ENCODE measurements around the gene UBL5.
"Not testable (repeated sequence)": the region's sequence is repeated elsewhere in the genome, so short reads cannot be mapped to it uniquely, and the experiment has no call there.

UBL5 gene

DNA sequence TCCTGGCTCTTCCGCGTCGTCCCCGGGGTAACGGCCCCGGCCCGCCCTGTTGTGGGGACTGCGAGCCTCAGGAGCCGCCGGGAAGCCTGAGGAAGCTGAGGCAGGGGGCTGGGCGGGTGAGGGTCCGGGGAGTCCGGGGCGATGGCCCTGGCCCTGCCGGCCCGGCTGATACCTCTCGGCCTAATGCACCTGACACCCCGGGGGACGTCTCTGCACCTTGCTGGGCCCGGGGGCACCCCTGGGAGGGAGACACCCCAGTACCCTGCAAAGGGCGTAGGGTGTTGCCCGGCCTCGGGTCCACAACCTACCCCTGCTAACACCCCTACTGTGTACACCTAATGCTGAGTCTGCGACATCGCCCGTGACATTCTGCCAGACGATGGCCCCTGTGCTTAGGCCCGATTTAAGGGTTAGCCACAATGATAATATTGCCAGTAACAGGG lies 7.8 kb downstream of the UBL5 start:
- peak overlapping the region in 4 of 5 donors; percentile 68 to 87 (median 76) for H3K9ac ChIP-seq (ENCODE audit: low read length in 5 of 5)
- no peaks in the 10 kb centered on the region for H3K27me3 ChIP-seq (ENCODE audit: control insufficient read depth in 5 of 5, insufficient read depth in 4 of 5, low read length in 5 of 5)
- peak overlapping the region; percentile 76 to 90 (median 82) for H3K4me3 ChIP-seq (ENCODE audit: low read depth in 1 of 5, low read length in 5 of 5)
- no peaks in the 10 kb centered on the region for H3K9me3 ChIP-seq (ENCODE audit: control insufficient read depth in 5 of 5, low read length in 5 of 5)
- H3K27ac ChIP-seq (ENCODE audit: low read depth, low read length): no peak overlapping the region
- H3K4me1 ChIP-seq (ENCODE audit: control insufficient read depth in 5 of 5, insufficient read depth in 5 of 5, low read length in 5 of 5): peaks cover 3 to 28% (median 20%) of the 10 kb centered on the region in 5 donors
- H3K36me3 ChIP-seq (ENCODE audit: control insufficient read depth in 5 of 5, insufficient read depth in 5 of 5, low read length in 5 of 5): peaks cover 0 to 26% (median 17%) of the 10 kb centered on the region in 5 donors

DNA sequence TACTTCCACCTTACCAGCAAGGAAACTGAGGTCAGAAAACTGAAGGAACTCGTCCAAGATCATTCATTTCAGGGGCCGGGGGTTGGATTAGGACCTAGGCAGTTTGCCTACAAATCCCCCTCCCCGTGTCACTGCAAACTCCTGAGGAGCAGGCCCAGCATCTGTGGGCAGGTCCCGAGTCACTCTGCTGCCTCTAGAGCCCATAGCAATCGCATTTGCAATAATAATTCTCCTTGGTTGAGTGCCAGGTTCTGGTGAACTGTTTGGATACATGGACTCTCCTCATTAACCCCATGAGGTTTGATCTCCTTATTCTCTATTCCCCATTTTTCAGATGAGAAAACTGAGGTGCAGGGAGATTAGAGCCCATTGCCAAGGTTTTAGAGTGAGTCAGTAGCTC lies 8.3 kb downstream of the UBL5 start:
- Histone ChIP-seq H3K4me1 (ENCODE audit: control insufficient read depth in 5 of 5, insufficient read depth in 5 of 5, low read length in 5 of 5) (peaks cover 3 to 28% (median 20%) of the 10 kb centered on the region in 5 donors), H3K27me3 (ENCODE audit: control insufficient read depth in 5 of 5, insufficient read depth in 4 of 5, low read length in 5 of 5) (no peaks in the 10 kb centered on the region), H3K27ac (ENCODE audit: low read depth, low read length) (no peak overlapping the region), H3K9ac (ENCODE audit: low read length in 5 of 5) (peak overlapping the region in 4 of 5 donors; percentile 68 to 87 (median 76)), H3K36me3 (ENCODE audit: control insufficient read depth in 5 of 5, insufficient read depth in 5 of 5, low read length in 5 of 5) (peaks cover 0 to 31% (median 21%) of the 10 kb centered on the region in 5 donors), H3K4me3 (ENCODE audit: low read depth in 1 of 5, low read length in 5 of 5) (peak overlapping the region; percentile 76 to 90 (median 82)), H3K9me3 (ENCODE audit: control insufficient read depth in 5 of 5, low read length in 5 of 5) (no peaks in the 10 kb centered on the region)

DNA sequence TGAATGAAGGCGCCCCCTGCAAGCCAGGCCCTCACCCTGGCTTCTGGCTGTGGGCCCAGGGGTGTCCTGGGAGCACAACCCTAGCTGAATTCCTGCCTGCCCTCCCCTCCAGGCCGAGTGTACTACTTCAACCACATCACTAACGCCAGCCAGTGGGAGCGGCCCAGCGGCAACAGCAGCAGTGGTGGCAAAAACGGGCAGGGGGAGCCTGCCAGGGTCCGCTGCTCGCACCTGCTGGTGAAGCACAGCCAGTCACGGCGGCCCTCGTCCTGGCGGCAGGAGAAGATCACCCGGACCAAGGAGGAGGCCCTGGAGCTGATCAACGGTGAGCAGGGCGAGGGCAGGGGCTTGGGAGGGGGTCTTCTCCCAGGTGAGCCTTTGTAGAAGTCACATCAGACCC lies 10.6 kb downstream of the UBL5 start:
- no peaks in the 10 kb centered on the region for H3K27me3 ChIP-seq (ENCODE audit: control insufficient read depth in 5 of 5, insufficient read depth in 4 of 5, low read length in 5 of 5)
- peaks cover 3 to 41% (median 33%) of the 10 kb centered on the region in 5 donors for H3K4me1 ChIP-seq (ENCODE audit: control insufficient read depth in 5 of 5, insufficient read depth in 5 of 5, low read length in 5 of 5)
- peaks cover 0 to 2% (median 0%) of the 10 kb centered on the region in 5 donors for H3K9me3 ChIP-seq (ENCODE audit: control insufficient read depth in 5 of 5, low read length in 5 of 5)
- no peak overlapping the region for H3K9ac ChIP-seq (ENCODE audit: low read length in 5 of 5)
- no peak overlapping the region for H3K4me3 ChIP-seq (ENCODE audit: low read depth in 1 of 5, low read length in 5 of 5)
- peaks cover 0 to 54% (median 43%) of the 10 kb centered on the region in 5 donors for H3K36me3 ChIP-seq (ENCODE audit: control insufficient read depth in 5 of 5, insufficient read depth in 5 of 5, low read length in 5 of 5)
- no peak overlapping the region for H3K27ac ChIP-seq (ENCODE audit: low read depth, low read length)

GRCh38 chr19:9839415-9839814 lies 11.7 kb downstream of the UBL5 start:
- Histone ChIP-seq H3K9me3 (ENCODE audit: control insufficient read depth in 5 of 5, low read length in 5 of 5) (peaks cover 0 to 6% (median 0%) of the 10 kb centered on the region in 5 donors), H3K9ac (ENCODE audit: low read length in 5 of 5) (no peak overlapping the region), H3K36me3 (ENCODE audit: control insufficient read depth in 5 of 5, insufficient read depth in 5 of 5, low read length in 5 of 5) (peaks cover 0 to 65% (median 52%) of the 10 kb centered on the region in 5 donors), H3K4me3 (ENCODE audit: low read depth in 1 of 5, low read length in 5 of 5) (no peak overlapping the region), H3K4me1 (ENCODE audit: control insufficient read depth in 5 of 5, insufficient read depth in 5 of 5, low read length in 5 of 5) (peaks cover 3 to 43% (median 33%) of the 10 kb centered on the region in 5 donors), H3K27ac (ENCODE audit: low read depth, low read length) (no peak overlapping the region), H3K27me3 (ENCODE audit: control insufficient read depth in 5 of 5, insufficient read depth in 4 of 5, low read length in 5 of 5) (no peaks in the 10 kb centered on the region)

DNA sequence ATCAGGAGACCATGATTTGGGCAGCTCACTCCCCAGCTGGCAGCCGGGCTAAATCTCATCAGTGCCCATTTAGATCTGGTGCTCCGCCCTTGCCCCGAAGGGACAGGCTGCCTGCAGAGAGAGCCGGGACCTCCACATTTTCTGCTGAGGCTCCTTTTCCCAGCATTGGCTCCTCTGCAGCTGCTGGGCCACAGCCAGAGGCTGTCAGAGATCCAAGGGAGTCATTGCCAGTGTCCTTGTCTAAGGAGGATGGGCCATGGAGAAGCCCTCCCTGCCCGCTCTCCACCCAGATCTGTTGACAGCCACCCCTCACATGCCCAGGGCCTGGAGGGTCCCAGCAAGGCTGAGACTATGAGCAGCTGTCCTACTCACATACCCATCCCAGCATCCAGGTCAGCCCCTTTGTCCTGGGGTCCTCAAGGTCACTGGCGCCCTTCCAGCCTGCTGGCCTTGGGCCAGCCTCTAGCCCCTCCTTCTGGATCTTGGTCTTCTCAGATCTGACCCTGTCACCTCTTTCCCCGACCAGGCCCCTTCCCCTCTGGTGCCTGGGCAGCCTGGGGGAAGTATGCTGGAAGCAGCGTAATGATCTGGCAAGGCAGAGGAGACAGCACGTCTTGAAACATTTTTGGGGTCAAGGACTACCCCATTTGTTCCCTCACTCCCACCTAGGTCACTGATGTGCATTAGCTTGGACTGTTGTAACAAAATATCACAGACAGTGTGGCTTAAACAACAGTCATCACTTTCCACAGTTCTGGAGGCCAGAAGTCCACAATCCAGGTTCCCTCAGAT lies 15.3 kb downstream of the UBL5 start:
- Histone ChIP-seq H3K9me3 (ENCODE audit: control insufficient read depth in 5 of 5, low read length in 5 of 5) (peaks cover 0 to 6% (median 0%) of the 10 kb centered on the region in 5 donors), H3K36me3 (ENCODE audit: control insufficient read depth in 5 of 5, insufficient read depth in 5 of 5, low read length in 5 of 5) (peaks cover 0 to 97% (median 74%) of the 10 kb centered on the region in 5 donors), H3K4me1 (ENCODE audit: control insufficient read depth in 5 of 5, insufficient read depth in 5 of 5, low read length in 5 of 5) (peaks cover 0 to 50% (median 30%) of the 10 kb centered on the region in 5 donors), H3K27ac (ENCODE audit: low read depth, low read length) (no peak overlapping the region), H3K9ac (ENCODE audit: low read length in 5 of 5) (no peak overlapping the region), H3K27me3 (ENCODE audit: control insufficient read depth in 5 of 5, insufficient read depth in 4 of 5, low read length in 5 of 5) (no peaks in the 10 kb centered on the region), H3K4me3 (ENCODE audit: low read depth in 1 of 5, low read length in 5 of 5) (no peak overlapping the region)

DNA sequence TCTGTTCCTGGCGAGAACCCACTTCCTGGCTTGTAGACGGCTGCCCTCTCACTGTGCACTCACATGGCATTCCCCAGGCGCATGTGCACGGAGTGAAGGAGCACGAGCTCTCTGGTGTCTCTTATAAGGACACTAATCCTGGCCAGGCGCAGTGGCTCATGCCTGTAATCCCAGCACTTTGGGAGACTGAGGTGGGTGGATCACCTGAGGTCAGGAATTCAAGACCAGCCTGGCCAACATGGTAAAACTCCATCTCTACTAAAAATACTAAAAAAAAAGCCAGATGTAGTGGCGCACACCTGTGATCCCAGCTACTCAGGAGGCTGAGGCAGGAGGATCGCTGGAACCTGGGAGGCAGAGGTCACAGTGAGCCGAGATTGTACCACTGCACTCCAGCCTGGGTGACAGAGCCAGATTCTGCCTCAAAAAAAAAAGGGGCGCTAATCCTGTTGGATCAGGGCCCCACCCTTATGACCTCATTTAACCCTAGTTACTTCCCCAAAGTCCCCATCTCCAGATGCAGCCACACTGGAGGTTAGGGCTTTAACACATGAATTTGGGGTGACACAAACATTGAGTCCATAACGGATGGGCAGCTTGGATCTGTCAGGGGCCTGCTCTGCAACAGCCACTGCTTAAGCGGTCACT lies 16.0 kb downstream of the UBL5 start:
- H3K4me3 ChIP-seq (ENCODE audit: low read depth in 1 of 5, low read length in 5 of 5); H3K27me3 ChIP-seq (ENCODE audit: control insufficient read depth in 5 of 5, insufficient read depth in 4 of 5, low read length in 5 of 5); H3K9me3 ChIP-seq (ENCODE audit: control insufficient read depth in 5 of 5, low read length in 5 of 5); H3K9ac ChIP-seq (ENCODE audit: low read length in 5 of 5); H3K27ac ChIP-seq (ENCODE audit: low read depth, low read length): not testable (repeated sequence)
- Histone ChIP-seq H3K4me1 (ENCODE audit: control insufficient read depth in 5 of 5, insufficient read depth in 5 of 5, low read length in 5 of 5) (peaks cover 0 to 50% (median 30%) of the 10 kb centered on the region in 5 donors), H3K36me3 (ENCODE audit: control insufficient read depth in 5 of 5, insufficient read depth in 5 of 5, low read length in 5 of 5) (peaks cover 0 to 97% (median 76%) of the 10 kb centered on the region in 5 donors)

DNA sequence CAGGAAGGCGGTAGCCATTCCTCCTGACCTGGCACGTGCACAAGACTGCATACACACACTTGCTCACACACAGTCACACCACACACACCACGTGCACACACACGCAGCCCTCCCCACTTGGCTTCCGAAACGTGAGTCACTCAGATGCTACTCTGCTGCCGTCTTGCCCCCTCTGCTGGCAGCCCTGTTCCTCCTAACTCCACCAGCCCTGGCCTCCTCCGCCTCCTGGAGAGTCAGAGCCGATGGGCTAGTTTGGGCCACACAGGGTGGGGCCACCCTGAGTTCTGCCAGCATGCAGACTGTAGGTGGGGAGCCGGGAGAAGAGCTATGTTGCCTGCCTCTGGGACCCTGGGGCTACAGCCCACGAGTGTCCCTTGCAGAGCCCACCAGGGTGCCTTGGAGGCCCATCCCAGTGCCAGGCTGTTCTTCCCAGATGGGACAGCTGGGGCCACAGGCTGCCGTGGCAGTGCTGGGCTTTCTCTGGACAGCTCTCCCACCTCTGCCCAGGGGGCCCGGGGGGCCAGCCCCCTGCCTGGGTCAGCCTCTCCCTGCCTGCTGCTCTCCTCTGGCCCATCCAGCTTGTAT lies 19.5 kb downstream of the UBL5 start:
- no peak overlapping the region for H3K4me3 ChIP-seq (ENCODE audit: low read depth in 1 of 5, low read length in 5 of 5)
- peak overlapping the region in 1 of 5 donors; percentile 4 for H3K9ac ChIP-seq (ENCODE audit: low read length in 5 of 5)
- H3K36me3 ChIP-seq (ENCODE audit: control insufficient read depth in 5 of 5, insufficient read depth in 5 of 5, low read length in 5 of 5): peaks cover 0 to 94% (median 58%) of the 10 kb centered on the region in 5 donors
- H3K27me3 ChIP-seq (ENCODE audit: control insufficient read depth in 5 of 5, insufficient read depth in 4 of 5, low read length in 5 of 5): no peaks in the 10 kb centered on the region
- peaks cover 0 to 39% (median 25%) of the 10 kb centered on the region in 5 donors for H3K4me1 ChIP-seq (ENCODE audit: control insufficient read depth in 5 of 5, insufficient read depth in 5 of 5, low read length in 5 of 5)
- H3K9me3 ChIP-seq (ENCODE audit: control insufficient read depth in 5 of 5, low read length in 5 of 5): peaks cover 0 to 6% (median 0%) of the 10 kb centered on the region in 5 donors
- H3K27ac ChIP-seq (ENCODE audit: low read depth, low read length): peak overlapping the region; percentile 67

DNA sequence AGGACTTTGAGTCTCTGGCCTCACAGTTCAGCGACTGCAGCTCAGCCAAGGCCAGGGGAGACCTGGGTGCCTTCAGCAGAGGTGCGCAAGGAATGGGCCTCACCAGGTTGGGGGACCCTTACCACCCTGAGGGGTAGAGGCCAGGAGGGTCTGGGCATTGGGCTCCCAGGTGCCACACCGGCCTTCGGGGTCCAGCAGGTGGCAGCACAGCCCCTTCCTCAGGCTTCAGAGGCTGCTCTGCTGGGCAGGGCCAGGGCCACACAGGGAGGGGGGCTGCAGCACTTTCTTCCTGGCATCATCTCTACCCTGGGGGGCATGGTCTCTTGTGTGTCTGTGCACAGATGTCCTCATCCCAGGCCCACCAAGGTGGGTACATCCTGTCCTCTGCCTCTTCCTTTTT lies 20.3 kb downstream of the UBL5 start:
- Histone ChIP-seq H3K27me3 (ENCODE audit: control insufficient read depth in 5 of 5, insufficient read depth in 4 of 5, low read length in 5 of 5) (no peaks in the 10 kb centered on the region), H3K9ac (ENCODE audit: low read length in 5 of 5) (no peak overlapping the region), H3K9me3 (ENCODE audit: control insufficient read depth in 5 of 5, low read length in 5 of 5) (peaks cover 0 to 6% (median 0%) of the 10 kb centered on the region in 5 donors), H3K36me3 (ENCODE audit: control insufficient read depth in 5 of 5, insufficient read depth in 5 of 5, low read length in 5 of 5) (peaks cover 0 to 85% (median 50%) of the 10 kb centered on the region in 5 donors), H3K4me1 (ENCODE audit: control insufficient read depth in 5 of 5, insufficient read depth in 5 of 5, low read length in 5 of 5) (peaks cover 0 to 30% (median 16%) of the 10 kb centered on the region in 5 donors), H3K27ac (ENCODE audit: low read depth, low read length) (peak overlapping the region; percentile 2), H3K4me3 (ENCODE audit: low read depth in 1 of 5, low read length in 5 of 5) (no peak overlapping the region)

DNA sequence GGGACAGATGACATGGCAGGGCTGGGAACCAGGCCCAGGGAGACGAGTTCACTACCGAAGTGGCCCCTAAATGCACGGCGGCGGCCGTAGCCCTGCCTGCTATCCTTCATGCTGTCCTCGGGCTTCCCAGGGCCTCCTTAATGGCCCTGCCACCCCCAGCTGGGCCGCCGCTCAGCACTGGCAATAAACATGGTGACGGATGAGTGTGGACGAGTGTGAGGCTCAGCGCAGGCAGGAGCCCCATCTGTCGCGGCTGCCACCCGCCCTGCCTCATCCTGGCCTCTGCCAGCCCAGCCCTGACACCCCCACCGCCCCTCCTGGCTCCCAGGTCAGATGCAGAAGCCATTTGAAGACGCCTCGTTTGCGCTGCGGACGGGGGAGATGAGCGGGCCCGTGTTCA lies 21.0 kb downstream of the UBL5 start:
- no peak overlapping the region for H3K4me3 ChIP-seq (ENCODE audit: low read depth in 1 of 5, low read length in 5 of 5)
- H3K27ac ChIP-seq (ENCODE audit: low read depth, low read length): no peak overlapping the region
- no peaks in the 10 kb centered on the region for H3K27me3 ChIP-seq (ENCODE audit: control insufficient read depth in 5 of 5, insufficient read depth in 4 of 5, low read length in 5 of 5)
- no peak overlapping the region for H3K9ac ChIP-seq (ENCODE audit: low read length in 5 of 5)
- H3K36me3 ChIP-seq (ENCODE audit: control insufficient read depth in 5 of 5, insufficient read depth in 5 of 5, low read length in 5 of 5): peaks cover 0 to 78% (median 44%) of the 10 kb centered on the region in 5 donors
- peaks cover 0 to 28% (median 16%) of the 10 kb centered on the region in 5 donors for H3K4me1 ChIP-seq (ENCODE audit: control insufficient read depth in 5 of 5, insufficient read depth in 5 of 5, low read length in 5 of 5)
- peaks cover 0 to 3% (median 0%) of the 10 kb centered on the region in 5 donors for H3K9me3 ChIP-seq (ENCODE audit: control insufficient read depth in 5 of 5, low read length in 5 of 5)

Measured in subcutaneous abdominal adipose tissue (tissue), 5 donors.